Panc1 (cell line): ENCODE results near the gene NFATC1.

Experiments used
- POLR2AphosphoS5 ChIP-seq: IDR thresholded peaks from 2 replicates; pipeline ENCODE4 v1.6.1; 2012; ENCODE audit warnings: mild to moderate bottlenecking, low read depth, low read length, moderate library complexity
- SIN3A ChIP-seq: IDR thresholded peaks from 2 replicates; pipeline ENCODE4 v1.6.1; 2012; ENCODE audit warnings: low read depth, mild to moderate bottlenecking, low read length, moderate library complexity, borderline replicate concordance; ENCODE audit not compliant: insufficient read depth
- TF ChIP-seq, protein P1 (sequence below): fragments of 450-650 bp; IDR thresholded peaks from 2 replicates; pipeline ENCODE4 v1.5.1; 2017; ENCODE audit warnings: mild to moderate bottlenecking

- TF ChIP-seq, protein P1, sequence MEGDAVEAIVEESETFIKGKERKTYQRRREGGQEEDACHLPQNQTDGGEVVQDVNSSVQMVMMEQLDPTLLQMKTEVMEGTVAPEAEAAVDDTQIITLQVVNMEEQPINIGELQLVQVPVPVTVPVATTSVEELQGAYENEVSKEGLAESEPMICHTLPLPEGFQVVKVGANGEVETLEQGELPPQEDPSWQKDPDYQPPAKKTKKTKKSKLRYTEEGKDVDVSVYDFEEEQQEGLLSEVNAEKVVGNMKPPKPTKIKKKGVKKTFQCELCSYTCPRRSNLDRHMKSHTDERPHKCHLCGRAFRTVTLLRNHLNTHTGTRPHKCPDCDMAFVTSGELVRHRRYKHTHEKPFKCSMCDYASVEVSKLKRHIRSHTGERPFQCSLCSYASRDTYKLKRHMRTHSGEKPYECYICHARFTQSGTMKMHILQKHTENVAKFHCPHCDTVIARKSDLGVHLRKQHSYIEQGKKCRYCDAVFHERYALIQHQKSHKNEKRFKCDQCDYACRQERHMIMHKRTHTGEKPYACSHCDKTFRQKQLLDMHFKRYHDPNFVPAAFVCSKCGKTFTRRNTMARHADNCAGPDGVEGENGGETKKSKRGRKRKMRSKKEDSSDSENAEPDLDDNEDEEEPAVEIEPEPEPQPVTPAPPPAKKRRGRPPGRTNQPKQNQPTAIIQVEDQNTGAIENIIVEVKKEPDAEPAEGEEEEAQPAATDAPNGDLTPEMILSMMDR, result no peak
- TF ChIP-seq SIN3A (no peak), POLR2AphosphoS5 (no peak)
Measured at GRCh38 chr18:79383388-79384056, 12.2 kb upstream of the NFATC1 start.
